H9 (cell line): ENCODE results near the gene SRM. TPM values are rescaled to one million over a fixed set of nuclear protein-coding genes. Genes with fewer than 3 reads are reported as not detected.

Experiments
- DNase-seq: peaks from one replicate; pipeline ENCODE4 v3.0.0-alpha.2; 2017
- H2AFZ ChIP-seq: one replicate; pipeline ENCODE4 v1.6.1; 2013; ENCODE audit warnings: mild to moderate bottlenecking, low read length, control low read depth, moderate library complexity
- H2AK5ac ChIP-seq: 2 replicates; pipeline ENCODE4 v1.6.1; 2013; ENCODE audit warnings: low read length, control low read depth, mixed read lengths; ENCODE audit not compliant: insufficient read length
- H2BK120ac ChIP-seq: one replicate; pipeline ENCODE4 v1.6.1; 2013; ENCODE audit warnings: low read depth, mild to moderate bottlenecking, low read length, control low read depth, inconsistent platforms; ENCODE audit not compliant: poor library complexity, severe bottlenecking
- H2BK12ac ChIP-seq: 2 replicates; pipeline ENCODE4 v1.6.1; 2013; ENCODE audit warnings: low read length, control low read depth, mixed read lengths, low read depth; ENCODE audit not compliant: insufficient read length
- H2BK15ac ChIP-seq: 2 replicates; pipeline ENCODE4 v1.6.1; 2013; ENCODE audit warnings: low read depth, low read length, control low read depth
- H2BK20ac ChIP-seq: one replicate; pipeline ENCODE4 v1.6.1; 2013; ENCODE audit warnings: low read depth, mild to moderate bottlenecking, low read length, control low read depth, inconsistent platforms; ENCODE audit not compliant: poor library complexity, severe bottlenecking
- H2BK5ac ChIP-seq: 2 replicates; pipeline ENCODE4 v1.6.1; 2013; ENCODE audit warnings: low read length, control low read depth, mixed read lengths; ENCODE audit not compliant: insufficient read length
- H3K14ac ChIP-seq: 2 replicates; pipeline ENCODE4 v1.6.1; 2013; ENCODE audit warnings: low read length, control low read depth; ENCODE audit not compliant: insufficient read depth
- H3K18ac ChIP-seq: 2 replicates; pipeline ENCODE4 v1.6.1; 2013; ENCODE audit warnings: low read depth, mild to moderate bottlenecking, mixed read lengths, low read length, control low read depth; ENCODE audit not compliant: insufficient read length
- H3K23ac ChIP-seq: 2 replicates; pipeline ENCODE4 v1.6.1; 2013; ENCODE audit warnings: low read length, control low read depth, mixed read lengths, low read depth; ENCODE audit not compliant: insufficient read length
- H3K23me2 ChIP-seq: 2 replicates; pipeline ENCODE4 v1.6.1; 2013; ENCODE audit warnings: low read depth, mild to moderate bottlenecking, mixed read lengths, low read length, control low read depth; ENCODE audit not compliant: insufficient read length, poor library complexity, severe bottlenecking
- H3K27ac ChIP-seq: 2 replicates; pipeline ENCODE4 v1.5.1; 2013; ENCODE audit warnings: low read length, control low read depth, mixed read lengths, low read depth; ENCODE audit not compliant: insufficient read length
- H3K27me3 ChIP-seq: 2 replicates; pipeline ENCODE4 v1.6.1; 2013; ENCODE audit warnings: low read length, control low read depth, inconsistent platforms; ENCODE audit not compliant: insufficient read depth
- H3K4ac ChIP-seq: 2 replicates; pipeline ENCODE4 v1.6.1; 2013; ENCODE audit warnings: low read depth, mild to moderate bottlenecking, control low read depth, inconsistent platforms, low read length, moderate library complexity
- H3K4me1 ChIP-seq: 2 replicates; pipeline ENCODE4 v1.6.1; 2013; ENCODE audit warnings: low read length, control low read depth, inconsistent platforms; ENCODE audit not compliant: insufficient read depth
- H3K4me2 ChIP-seq: 2 replicates; pipeline ENCODE4 v1.6.1; 2013; ENCODE audit warnings: low read length, control low read depth, mixed read lengths; ENCODE audit not compliant: insufficient read length, insufficient read depth
- H3K56ac ChIP-seq: 2 replicates; pipeline ENCODE4 v1.6.1; 2013; ENCODE audit warnings: low read depth, mild to moderate bottlenecking, mixed read lengths, low read length, control low read depth; ENCODE audit not compliant: insufficient read length
- H3K79me1 ChIP-seq: 2 replicates; pipeline ENCODE4 v1.6.1; 2013; ENCODE audit warnings: low read depth, mild to moderate bottlenecking, moderate library complexity, low read length, control low read depth, inconsistent platforms; ENCODE audit not compliant: insufficient read depth, poor library complexity, severe bottlenecking
- H3K79me2 ChIP-seq: 2 replicates; pipeline ENCODE4 v1.6.1; 2013; ENCODE audit warnings: low read length, control low read depth, inconsistent platforms; ENCODE audit not compliant: insufficient read depth
- H3K9ac ChIP-seq: 2 replicates; pipeline ENCODE4 v1.6.1; 2013; ENCODE audit warnings: low read length, control low read depth, mixed read lengths; ENCODE audit not compliant: insufficient read length; ENCODE audit errors: extremely low read depth
- H3K9me3 ChIP-seq: one replicate; pipeline ENCODE4 v1.6.1; 2013; ENCODE audit warnings: low read depth, low read length, inconsistent platforms; ENCODE audit not compliant: control insufficient read depth
- H3T11ph ChIP-seq: one replicate; pipeline ENCODE4 v1.6.1; 2013; ENCODE audit warnings: mild to moderate bottlenecking, low read length, control low read depth, inconsistent platforms
- H4K20me1 ChIP-seq: one replicate; pipeline ENCODE4 v1.6.1; 2013; ENCODE audit not compliant: control insufficient read depth, insufficient read length, insufficient read depth
- H4K5ac ChIP-seq: 2 replicates; pipeline ENCODE4 v1.6.1; 2013; ENCODE audit warnings: low read depth, mild to moderate bottlenecking, mixed read lengths, low read length, control low read depth; ENCODE audit not compliant: insufficient read length
- H4K8ac ChIP-seq: replicated peaks from 2 replicates; pipeline ENCODE4 v1.6.1; 2013; ENCODE audit warnings: low read length, control low read depth, mixed read lengths, low read depth; ENCODE audit not compliant: insufficient read length
- H4K91ac ChIP-seq: 2 replicates; pipeline ENCODE4 v1.6.1; 2013; ENCODE audit warnings: low read depth, mild to moderate bottlenecking, moderate library complexity, mixed read lengths, low read length, control low read depth; ENCODE audit not compliant: insufficient read length
- H3K27ac Mint-ChIP-seq, 3 experiments: 2 replicates in 2 of 3; 3 replicates in 1 of 3; pipeline ENCODE4 v1.8.0; 2020 to 2021; ENCODE audit warnings: mixed read lengths in 3 of 3, mild to moderate bottlenecking in 1 of 3, moderate library complexity in 1 of 3
- H3K27me3 Mint-ChIP-seq: 2 replicates; pipeline ENCODE4 v1.8.0; 2021; ENCODE audit warnings: low read depth, mild to moderate bottlenecking, moderate library complexity, mixed read lengths
- H3K36me3 Mint-ChIP-seq, 3 experiments: 2 replicates in 2 of 3; 3 replicates in 1 of 3; pipeline ENCODE4 v1.8.0; 2020 to 2021; ENCODE audit warnings: low read depth in 3 of 3, mixed read lengths in 3 of 3; ENCODE audit not compliant: insufficient read depth in 1 of 3
- H3K4me1 Mint-ChIP-seq, 2 experiments: 2 replicates each; pipeline ENCODE4 v1.8.0; 2020; ENCODE audit warnings: mixed read lengths in 2 of 2
- H3K4me3 Mint-ChIP-seq, 2 experiments: 2 replicates in 1 of 2; 3 replicates in 1 of 2; pipeline ENCODE4 v1.8.0; 2020 to 2021; ENCODE audit warnings: mild to moderate bottlenecking in 2 of 2, mixed read lengths in 2 of 2, moderate library complexity in 1 of 2
- H3K9me3 Mint-ChIP-seq, 2 experiments: 2 replicates in 1 of 2; 3 replicates in 1 of 2; pipeline ENCODE4 v1.8.0; 2020; ENCODE audit warnings: mild to moderate bottlenecking in 2 of 2, mixed read lengths in 2 of 2, moderate library complexity in 1 of 2
- WGBS: extraction: QIAGEN DNeasy Blood & Tissue Kit; methylation state at CpG from one replicate; pipeline ENCODE4 v1.1.7; 2013; ENCODE audit warnings: missing lambda C conversion rate, low lambda C conversion rate, mixed read lengths; ENCODE audit not compliant: insufficient read length; ENCODE audit errors: extremely low coverage; 5-methylcytosine and 5-hydroxymethylcytosine counted together
- total RNA-seq: library from RNA; stranded (reverse); gene quantifications from 2 replicates; pipeline ENCODE4 v1.2.1, GENCODE V29; 2021
- TF ChIP-seq, protein P1 (sequence below): fragments of 200-600 bp; sonication (generic); conservative IDR thresholded peaks from 3 replicates; pipeline ENCODE4 v1.8.0; 2021; ENCODE audit warnings: antibody characterized with exemption, mild to moderate bottlenecking

SRM gene
- total RNA-seq, 1 experiment from 2014 or later, result 196 TPM

- H2BK15ac ChIP-seq, result no peak overlapping the region
- no peak overlapping the region for H2AFZ ChIP-seq
- no peaks in the 10 kb centered on the region for H3K27me3 ChIP-seq
- H4K20me1 ChIP-seq, result peaks cover 4% of the 10 kb centered on the region
- no peak overlapping the region for H3K4ac ChIP-seq
- H3K9me3 ChIP-seq, result no peaks in the 10 kb centered on the region
- no peak overlapping the region for H3K14ac ChIP-seq
- H3K4me3 Mint-ChIP-seq, result no peak overlapping the region
- no peak overlapping the region for H3K18ac ChIP-seq
- H3K27me3 Mint-ChIP-seq, result no peaks in the 10 kb centered on the region
- H2BK120ac ChIP-seq, result no peak overlapping the region
- H3K56ac ChIP-seq, result no peak overlapping the region
- no peak overlapping the region for H4K91ac ChIP-seq
- H3K36me3 Mint-ChIP-seq, result peaks cover 0 to 1% (median 0%) of the 10 kb centered on the region in 3 experiments; a peak in 1 of 7 replicates
- H3K4me1 ChIP-seq, result no peaks in the 10 kb centered on the region
- H3K9ac ChIP-seq, result no peak overlapping the region
- WGBS, result no CpG with 5 or more reads among the region's 16 CpGs
- H3K79me2 ChIP-seq, result no peaks in the 10 kb centered on the region
- H3K4me2 ChIP-seq, result no peak overlapping the region
- no peak overlapping the region for H2BK20ac ChIP-seq
- no peak overlapping the region for H4K5ac ChIP-seq
- no peak for DNase-seq
- H3K4me1 Mint-ChIP-seq, result peaks cover 4 to 5% of the 10 kb centered on the region in 2 experiments
- no peak overlapping the region for H2AK5ac ChIP-seq
- no peaks in the 10 kb centered on the region for H3K79me1 ChIP-seq
- TF ChIP-seq, protein P1, sequence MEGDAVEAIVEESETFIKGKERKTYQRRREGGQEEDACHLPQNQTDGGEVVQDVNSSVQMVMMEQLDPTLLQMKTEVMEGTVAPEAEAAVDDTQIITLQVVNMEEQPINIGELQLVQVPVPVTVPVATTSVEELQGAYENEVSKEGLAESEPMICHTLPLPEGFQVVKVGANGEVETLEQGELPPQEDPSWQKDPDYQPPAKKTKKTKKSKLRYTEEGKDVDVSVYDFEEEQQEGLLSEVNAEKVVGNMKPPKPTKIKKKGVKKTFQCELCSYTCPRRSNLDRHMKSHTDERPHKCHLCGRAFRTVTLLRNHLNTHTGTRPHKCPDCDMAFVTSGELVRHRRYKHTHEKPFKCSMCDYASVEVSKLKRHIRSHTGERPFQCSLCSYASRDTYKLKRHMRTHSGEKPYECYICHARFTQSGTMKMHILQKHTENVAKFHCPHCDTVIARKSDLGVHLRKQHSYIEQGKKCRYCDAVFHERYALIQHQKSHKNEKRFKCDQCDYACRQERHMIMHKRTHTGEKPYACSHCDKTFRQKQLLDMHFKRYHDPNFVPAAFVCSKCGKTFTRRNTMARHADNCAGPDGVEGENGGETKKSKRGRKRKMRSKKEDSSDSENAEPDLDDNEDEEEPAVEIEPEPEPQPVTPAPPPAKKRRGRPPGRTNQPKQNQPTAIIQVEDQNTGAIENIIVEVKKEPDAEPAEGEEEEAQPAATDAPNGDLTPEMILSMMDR, result no peak
- H3K9me3 Mint-ChIP-seq, result no peaks in the 10 kb centered on the region
- H4K8ac ChIP-seq, result no peak overlapping the region
- no peak overlapping the region for H2BK12ac ChIP-seq
- no peak overlapping the region for H3K27ac Mint-ChIP-seq
- no peak overlapping the region for H3K23ac ChIP-seq
- H3K27ac ChIP-seq, result no peak overlapping the region
- H3T11ph ChIP-seq, result no peak overlapping the region
- no peak overlapping the region for H2BK5ac ChIP-seq
- no peaks in the 10 kb centered on the region for H3K23me2 ChIP-seq
Observed at GRCh38 chr1:11044086-11044848, 15.6 kb downstream of the SRM start.
